Gastroesophageal sphincter (tissue), 3 donors: Measurements from ENCODE around the gene SEMA7A.

Experiments used
- CTCF ChIP-seq, 4 experiments: fragments of 200-600 bp in 2 of 4; fragments of 450-650 bp in 2 of 4; sonication (generic) in 1 of 4; IDR thresholded peaks; one replicate each; pipeline ENCODE4 v1.5.1; 2017 to 2019; ENCODE audit warnings: antibody characterized with exemption in 4 of 4, mild to moderate bottlenecking in 2 of 4, moderate library complexity in 2 of 4
- EP300 ChIP-seq: sonication (generic); formaldehyde crosslinking; IDR thresholded peaks from one replicate; pipeline ENCODE4 v1.6.1; 2017; ENCODE audit warnings: antibody characterized with exemption, mild to moderate bottlenecking
- POLR2A ChIP-seq, 2 donors: fragments of 450-650 bp; IDR thresholded peaks; one replicate each; pipeline ENCODE4 v1.6.1; 2017; ENCODE audit warnings: antibody characterized with exemption in 2 of 2, mild to moderate bottlenecking in 2 of 2, moderate library complexity in 1 of 2
- POLR2AphosphoS5 ChIP-seq: sonication (generic); formaldehyde crosslinking; IDR thresholded peaks from one replicate; pipeline ENCODE4 v1.6.1; 2017; ENCODE audit warnings: antibody characterized with exemption

GRCh38 chr15:74375303-74375693 is 58.5 kb downstream of the SEMA7A start:
- TF ChIP-seq CTCF (IDR thresholded peaks at IDR 0.05) (peak; percentile 76 to 89 (median 88)), POLR2AphosphoS5 (no peak), POLR2A (IDR thresholded peaks at IDR 0.05) (no peak), EP300 (no peak)
